Measurements from ENCODE around the gene DOCK8. TPM values are rescaled to one million over a fixed set of nuclear protein-coding genes. Genes with fewer than 3 reads are reported as not detected.

The DOCK8 gene
- total RNA-seq, 1 experiment from 2014 or later, result 1.4 TPM

DNA sequence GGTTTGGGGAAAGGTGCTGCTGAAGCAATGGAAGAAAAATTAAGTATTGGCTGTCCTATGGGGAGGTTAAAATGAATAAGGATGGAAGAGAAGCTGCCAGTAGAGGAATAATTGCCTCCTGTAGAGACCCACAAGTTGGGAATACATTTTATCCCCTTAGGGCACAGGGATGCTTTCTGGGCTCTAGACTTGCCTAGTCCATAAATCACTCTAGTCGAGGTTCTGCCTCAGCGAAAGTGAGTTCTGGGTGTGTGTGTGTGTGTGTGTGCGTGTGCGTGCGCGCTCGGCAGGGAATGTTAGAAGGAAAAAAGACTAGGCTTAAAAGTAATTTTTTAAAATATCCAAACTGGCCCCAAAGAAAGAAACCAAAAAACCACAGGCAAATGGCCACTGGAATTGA lies 291.6 kb downstream of the DOCK8 start:
- H3K27me3 ChIP-seq (ENCODE audit: insufficient read depth, low read length), result peaks cover 3% of the 10 kb centered on the region; the same call in 1 of the 2 replicates
- no CpG with 5 or more reads among the region's 7 CpGs for WGBS (ENCODE audit: extremely low coverage, insufficient read length, low lambda C conversion rate)
- H3K18ac ChIP-seq (ENCODE audit: insufficient read length, low read depth, low read length), result no peak overlapping the region
- H3K23ac ChIP-seq (ENCODE audit: insufficient read length, low read depth, low read length), result no peak overlapping the region
- H3K4me3 Mint-ChIP-seq, result peak overlapping the region in 1 of 2 experiments; percentile 86; a peak in 2 of 5 replicates
- no peak overlapping the region for H3K56ac ChIP-seq (ENCODE audit: insufficient read length, low read depth, low read length)
- no peak overlapping the region for H3K4me2 ChIP-seq (ENCODE audit: insufficient read depth, insufficient read length, low read length)
- H4K5ac ChIP-seq (ENCODE audit: insufficient read length, low read depth, low read length), result no peak overlapping the region
- H3K27ac Mint-ChIP-seq, result no peak overlapping the region; a peak in 1 of 7 replicates
- H4K8ac ChIP-seq (replicated peaks; ENCODE audit: insufficient read length, low read depth, low read length), result no peak overlapping the region
- no peak overlapping the region for H2BK15ac ChIP-seq (ENCODE audit: low read depth, low read length)
- H3K14ac ChIP-seq (ENCODE audit: insufficient read depth, low read length), result no peak overlapping the region
- H2BK120ac ChIP-seq (ENCODE audit: low read depth, low read length, poor library complexity, severe bottlenecking), result no peak overlapping the region
- no peak overlapping the region for H3K9ac ChIP-seq (ENCODE audit: extremely low read depth, insufficient read length, low read length)
- H4K91ac ChIP-seq (ENCODE audit: insufficient read length, low read depth, low read length), result no peak overlapping the region
- H3K4ac ChIP-seq (ENCODE audit: low read depth, low read length), result no peak overlapping the region
- peaks cover 2 to 11% (median 3%) of the 10 kb centered on the region in 3 experiments; a peak in 6 of 7 replicates for H3K36me3 Mint-ChIP-seq (ENCODE audit: insufficient read depth in 1 of 3, low read depth in 3 of 3)
- no peak overlapping the region for H2BK12ac ChIP-seq (ENCODE audit: insufficient read length, low read depth, low read length)
- H3K79me2 ChIP-seq (ENCODE audit: insufficient read depth, low read length), result no peaks in the 10 kb centered on the region; the same call in 1 of the 2 replicates
- peaks cover 13 to 19% of the 10 kb centered on the region in 2 experiments for H3K4me1 Mint-ChIP-seq
- peaks cover 0 to 3% of the 10 kb centered on the region in 2 experiments; a peak in 1 of 5 replicates for H3K9me3 Mint-ChIP-seq
- H2BK20ac ChIP-seq (ENCODE audit: low read depth, low read length, poor library complexity, severe bottlenecking), result no peak overlapping the region
- no peak overlapping the region for H2AK5ac ChIP-seq (ENCODE audit: insufficient read length, low read length)
- DNase-seq, result no peak
- H3K27me3 Mint-ChIP-seq (ENCODE audit: low read depth), result peaks cover 42% of the 10 kb centered on the region
- H3K79me1 ChIP-seq (ENCODE audit: insufficient read depth, low read depth, low read length, poor library complexity, severe bottlenecking), result no peaks in the 10 kb centered on the region
- H3K27ac ChIP-seq (ENCODE audit: insufficient read length, low read depth, low read length), result no peak overlapping the region
- H3T11ph ChIP-seq (ENCODE audit: low read length), result no peak overlapping the region
- no peaks in the 10 kb centered on the region for H4K20me1 ChIP-seq (ENCODE audit: control insufficient read depth, insufficient read depth, insufficient read length)
- no peak for TF ChIP-seq CTCF (conservative IDR thresholded peaks at IDR 0.05)
- H2BK5ac ChIP-seq (ENCODE audit: insufficient read length, low read length), result no peak overlapping the region
- H3K23me2 ChIP-seq (ENCODE audit: insufficient read length, low read depth, low read length, poor library complexity, severe bottlenecking), result peaks cover 13% of the 10 kb centered on the region
- H3K9me3 ChIP-seq (ENCODE audit: control insufficient read depth, low read depth, low read length), result no peaks in the 10 kb centered on the region
- no peaks in the 10 kb centered on the region for H3K4me1 ChIP-seq (ENCODE audit: insufficient read depth, low read length)
- H2AFZ ChIP-seq (ENCODE audit: low read length), result no peak overlapping the region
